ENCODE data around the gene RAE1.

DNA sequence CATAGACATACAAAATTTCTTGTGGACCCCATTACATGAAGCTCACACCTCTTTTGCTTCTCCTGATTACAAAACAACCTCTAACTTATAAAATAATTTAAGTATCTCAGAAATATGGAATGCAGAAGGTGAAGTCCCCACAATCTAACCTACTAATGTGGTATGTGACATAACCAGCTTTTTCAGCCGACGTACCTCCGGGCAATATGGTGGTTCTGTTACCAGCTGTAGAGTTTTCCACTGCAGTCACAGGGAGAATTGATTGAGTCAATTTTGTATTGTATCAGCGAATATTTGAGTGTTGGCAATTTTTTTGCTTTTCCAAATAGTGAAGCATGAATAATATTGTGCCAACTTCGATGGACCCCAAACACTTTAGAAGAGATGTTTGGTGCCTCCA lies 37.1 kb upstream of the RAE1 start:
- TF ChIP-seq EP300 (IDR thresholded peaks at IDR 0.05) (no peak), POLR2AphosphoS5 (IDR thresholded peaks at IDR 0.05) (no peak), POLR2A (IDR thresholded peaks at IDR 0.05) (no peak)
- TF ChIP-seq, protein P1, sequence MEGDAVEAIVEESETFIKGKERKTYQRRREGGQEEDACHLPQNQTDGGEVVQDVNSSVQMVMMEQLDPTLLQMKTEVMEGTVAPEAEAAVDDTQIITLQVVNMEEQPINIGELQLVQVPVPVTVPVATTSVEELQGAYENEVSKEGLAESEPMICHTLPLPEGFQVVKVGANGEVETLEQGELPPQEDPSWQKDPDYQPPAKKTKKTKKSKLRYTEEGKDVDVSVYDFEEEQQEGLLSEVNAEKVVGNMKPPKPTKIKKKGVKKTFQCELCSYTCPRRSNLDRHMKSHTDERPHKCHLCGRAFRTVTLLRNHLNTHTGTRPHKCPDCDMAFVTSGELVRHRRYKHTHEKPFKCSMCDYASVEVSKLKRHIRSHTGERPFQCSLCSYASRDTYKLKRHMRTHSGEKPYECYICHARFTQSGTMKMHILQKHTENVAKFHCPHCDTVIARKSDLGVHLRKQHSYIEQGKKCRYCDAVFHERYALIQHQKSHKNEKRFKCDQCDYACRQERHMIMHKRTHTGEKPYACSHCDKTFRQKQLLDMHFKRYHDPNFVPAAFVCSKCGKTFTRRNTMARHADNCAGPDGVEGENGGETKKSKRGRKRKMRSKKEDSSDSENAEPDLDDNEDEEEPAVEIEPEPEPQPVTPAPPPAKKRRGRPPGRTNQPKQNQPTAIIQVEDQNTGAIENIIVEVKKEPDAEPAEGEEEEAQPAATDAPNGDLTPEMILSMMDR (IDR thresholded peaks at IDR 0.05) = no peak
